GM19193 (cell line): ENCODE measurements around the gene RASGRF2.

Experiments
- POLR2A ChIP-seq: IDR thresholded peaks from 4 replicates; pipeline ENCODE4 v1.6.1; 2011; ENCODE audit not compliant: insufficient read depth, insufficient read length; ENCODE audit errors: extremely low read depth

The RASGRF2 gene

DNA sequence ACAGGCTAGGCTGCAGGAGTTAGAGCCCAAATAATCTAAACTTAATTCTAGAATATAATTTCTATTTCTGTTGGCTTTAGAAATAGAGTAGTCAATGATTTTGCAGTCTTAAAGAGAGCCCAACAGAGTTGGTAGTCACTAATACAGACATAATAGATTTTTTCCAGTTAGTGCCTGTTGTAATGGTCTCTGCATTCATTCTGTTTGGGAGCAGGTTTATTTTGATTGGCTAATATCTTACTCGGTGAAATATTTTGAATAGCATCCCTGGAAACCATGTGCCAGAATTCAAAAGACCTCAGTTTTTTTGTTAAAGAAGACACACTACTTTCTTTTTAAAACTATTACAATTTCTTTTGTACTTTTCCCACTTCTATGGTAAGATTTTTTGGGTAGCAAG lies 107.2 kb downstream of the RASGRF2 start:
- TF ChIP-seq POLR2A, result no peak

DNA sequence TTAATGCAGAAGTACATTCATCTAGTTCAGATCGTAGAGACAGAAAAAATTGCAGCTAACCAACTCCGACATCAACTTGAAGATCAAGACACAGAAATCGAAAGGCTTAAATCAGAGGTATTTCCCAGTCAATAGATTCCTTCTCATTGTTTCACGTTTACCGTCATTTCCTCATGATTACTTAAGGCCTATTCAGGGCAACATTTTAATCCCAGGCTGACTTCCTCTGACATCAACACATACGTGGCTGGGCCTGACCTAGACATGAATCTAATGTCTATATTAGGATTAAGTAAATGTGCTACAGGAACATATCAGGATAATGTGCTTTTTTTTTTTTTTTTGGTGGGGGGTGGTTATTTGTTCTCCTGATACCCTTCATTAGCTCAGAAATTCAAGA lies 107.9 kb downstream of the RASGRF2 start:
- no peak for TF ChIP-seq POLR2A

GRCh38 chr5:81068635-81069034 lies 108.5 kb downstream of the RASGRF2 start:
- no peak for TF ChIP-seq POLR2A

DNA sequence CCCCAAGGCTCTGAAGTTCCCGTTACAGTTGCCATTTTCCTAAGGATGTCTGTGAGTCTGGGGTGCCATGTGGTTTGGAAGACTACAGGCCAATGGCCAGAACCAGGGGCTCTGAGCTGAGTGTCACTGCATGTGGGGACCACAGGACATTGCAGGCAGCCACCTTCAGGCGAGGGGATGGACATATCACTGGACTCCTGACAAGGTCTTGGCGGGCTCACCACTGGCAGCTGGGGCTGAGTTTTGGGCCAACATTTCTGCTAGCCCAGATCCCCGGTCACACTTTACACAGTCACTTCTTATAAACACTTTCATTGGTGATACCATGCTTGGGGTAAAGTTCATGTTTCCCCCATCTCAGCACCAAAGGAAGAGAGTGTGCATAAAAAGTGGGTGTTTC lies 109.8 kb downstream of the RASGRF2 start:
- TF ChIP-seq POLR2A, result no peak

- TF ChIP-seq POLR2A, result no peak
These were observed 110.5 kb downstream of the RASGRF2 start for GRCh38 chr5:81070571-81071255.

DNA sequence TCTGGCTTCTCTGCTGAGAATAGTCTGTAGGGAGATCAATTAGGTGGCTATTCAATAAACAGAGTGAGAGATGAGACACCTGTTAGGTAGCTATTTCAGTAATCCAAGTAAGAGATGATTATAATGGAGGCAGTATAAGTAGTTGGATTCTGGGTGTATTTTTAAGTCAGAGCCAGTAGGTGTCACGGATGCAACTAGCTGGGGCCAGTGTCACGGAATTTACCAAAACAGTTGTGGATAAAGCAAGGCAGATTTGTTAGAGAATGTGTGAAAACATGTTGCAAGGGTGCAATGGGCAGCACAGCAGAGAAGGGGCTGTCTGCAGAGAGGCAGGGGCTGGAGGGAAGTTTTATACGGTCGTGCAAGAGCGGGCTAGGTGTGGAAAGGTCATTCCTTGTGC lies 114.9 kb downstream of the RASGRF2 start:
- TF ChIP-seq POLR2A, result no peak

- no peak for TF ChIP-seq POLR2A
These were observed 116.9 kb downstream of the RASGRF2 start for GRCh38 chr5:81077105-81077504.

GRCh38 chr5:81078930-81079329 lies 118.8 kb downstream of the RASGRF2 start:
- TF ChIP-seq POLR2A, result no peak

DNA sequence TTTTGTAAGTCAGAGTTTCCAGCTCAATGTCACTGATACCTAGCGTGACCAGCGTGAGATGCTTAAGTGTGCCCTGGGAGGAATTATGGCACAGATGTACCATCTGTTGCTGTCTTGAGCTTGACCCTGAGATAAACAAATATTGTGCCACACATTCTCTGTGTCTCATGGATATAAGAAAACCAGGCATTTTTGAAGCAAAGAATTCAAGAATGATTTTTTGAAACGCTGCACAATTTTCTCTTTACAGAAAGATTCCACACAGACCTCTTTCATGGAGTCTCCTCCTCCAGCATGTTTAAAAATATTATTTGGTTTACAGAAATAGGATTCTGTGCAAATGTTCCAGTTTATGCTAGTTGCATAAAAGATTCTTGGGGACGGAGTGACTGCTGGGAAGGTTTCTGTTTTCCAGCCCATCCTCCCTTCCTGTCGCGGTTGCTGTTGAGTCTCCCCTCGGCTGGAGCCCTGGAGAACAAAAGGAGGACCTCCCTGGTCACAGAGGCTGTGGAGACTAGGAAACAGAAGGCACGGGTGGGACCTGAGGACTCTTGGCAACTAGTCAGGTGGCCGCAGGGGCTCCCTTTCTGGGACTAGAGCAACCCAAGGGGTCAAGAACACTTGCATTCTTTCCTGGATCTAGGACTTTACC lies 120.8 kb downstream of the RASGRF2 start:
- no peak for TF ChIP-seq POLR2A

DNA sequence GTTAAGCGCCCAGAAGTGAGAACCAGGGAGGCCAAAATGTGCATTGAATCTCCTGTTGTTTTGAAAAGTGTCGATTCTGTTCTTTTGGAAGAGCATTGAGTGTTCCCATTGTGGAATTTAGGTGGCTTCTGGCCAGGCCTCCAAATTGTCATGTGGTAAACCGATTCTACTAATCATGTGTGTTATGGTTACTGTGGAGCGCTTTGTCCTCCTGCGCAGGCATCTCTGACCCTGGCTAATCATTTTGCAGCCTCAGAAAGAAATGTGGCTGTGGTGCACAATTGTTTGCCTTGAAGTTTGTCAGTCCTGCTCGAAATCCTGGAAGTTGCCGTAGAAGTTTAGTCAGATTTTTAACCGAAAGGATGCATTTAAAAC lies 121.3 kb downstream of the RASGRF2 start:
- TF ChIP-seq POLR2A, result no peak

DNA sequence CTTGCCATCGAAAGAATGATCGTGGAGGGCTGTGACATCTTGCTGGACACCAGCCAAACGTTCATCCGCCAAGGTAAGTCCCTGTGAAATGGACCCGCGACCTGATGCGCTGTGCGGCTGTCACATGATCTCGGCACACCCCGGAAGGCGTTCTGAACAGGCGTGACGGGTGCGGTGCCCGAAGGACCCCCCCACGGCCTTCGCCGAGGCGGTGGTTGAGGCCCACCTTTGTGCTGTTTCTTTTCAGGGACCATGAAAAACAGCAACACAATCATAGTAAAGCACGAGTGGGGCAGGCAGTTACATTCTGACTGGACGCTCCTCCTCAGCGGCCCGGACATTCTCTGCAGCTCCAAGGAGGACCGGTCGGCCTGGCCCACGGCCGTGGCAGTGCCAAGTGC lies 126.7 kb downstream of the RASGRF2 start:
- TF ChIP-seq POLR2A, result no peak

DNA sequence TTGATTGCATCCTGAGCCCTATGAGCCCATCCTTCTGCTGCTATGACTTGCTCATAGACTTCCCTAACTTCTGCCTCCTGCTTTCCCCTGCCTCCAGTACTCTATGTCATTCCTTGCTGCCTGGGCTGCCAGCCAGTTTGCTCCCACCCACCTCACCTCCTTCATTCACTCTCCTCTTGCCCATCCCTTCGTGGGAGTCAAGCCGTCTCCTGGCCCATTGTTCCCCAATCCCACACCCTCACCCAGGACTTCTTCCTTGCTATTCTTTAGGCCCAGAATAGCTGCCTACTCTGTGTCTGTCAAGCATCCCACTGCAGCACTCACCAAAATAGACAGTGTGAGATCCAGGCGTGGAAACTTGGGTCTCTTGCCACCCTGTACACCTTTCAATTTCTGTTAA lies 131.0 kb downstream of the RASGRF2 start:
- no peak for TF ChIP-seq POLR2A

DNA sequence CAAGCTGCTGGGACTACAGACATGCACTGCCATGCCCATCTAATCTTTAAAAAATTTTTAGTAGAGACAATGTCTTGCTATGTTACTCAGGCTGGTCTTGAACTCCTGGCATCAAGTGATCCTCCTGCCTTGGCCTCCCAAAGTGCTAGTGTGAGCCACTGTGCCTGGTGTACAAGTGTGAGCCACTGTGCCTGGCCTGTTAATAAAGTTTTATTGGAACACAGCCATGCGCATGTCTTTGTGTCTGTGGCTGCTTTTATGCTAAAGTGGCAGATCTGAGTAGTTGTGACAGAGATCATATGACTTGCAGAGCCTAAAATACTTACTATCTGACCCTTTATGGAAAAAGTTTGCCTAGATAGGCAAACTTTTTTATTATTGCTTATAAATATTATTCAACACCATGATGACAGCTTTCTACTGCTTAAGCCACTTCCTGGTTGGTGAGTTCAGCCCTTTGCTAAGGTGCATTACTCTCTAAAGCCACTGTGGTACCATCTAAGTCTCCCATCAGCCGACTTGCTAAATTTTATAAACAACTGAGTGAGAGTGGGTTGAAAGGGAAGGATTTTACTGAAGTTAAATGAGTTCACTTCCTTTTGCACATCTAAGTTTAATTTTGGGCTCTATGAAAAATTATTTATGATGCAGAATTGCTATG lies 133.5 kb downstream of the RASGRF2 start:
- no peak for TF ChIP-seq POLR2A

GRCh38 chr5:81095835-81096234 lies 135.7 kb downstream of the RASGRF2 start:
- no peak for TF ChIP-seq POLR2A

GRCh38 chr5:81097713-81098112 lies 137.6 kb downstream of the RASGRF2 start:
- no peak for TF ChIP-seq POLR2A

GRCh38 chr5:81105261-81105877 lies 145.2 kb downstream of the RASGRF2 start:
- no peak for TF ChIP-seq POLR2A
